NAMALWA (cell line): ENCODE results near the gene MRGPRE.

Source experiments
- DNase-seq: peaks from one replicate; pipeline ENCODE4 v3.0.0-alpha.2; 2015; ENCODE audit warnings: low spot score

Gene MRGPRE

GRCh38 chr11:3226846-3227567 is 5.2 kb downstream of the MRGPRE start:
- no peak for DNase-seq

DNA sequence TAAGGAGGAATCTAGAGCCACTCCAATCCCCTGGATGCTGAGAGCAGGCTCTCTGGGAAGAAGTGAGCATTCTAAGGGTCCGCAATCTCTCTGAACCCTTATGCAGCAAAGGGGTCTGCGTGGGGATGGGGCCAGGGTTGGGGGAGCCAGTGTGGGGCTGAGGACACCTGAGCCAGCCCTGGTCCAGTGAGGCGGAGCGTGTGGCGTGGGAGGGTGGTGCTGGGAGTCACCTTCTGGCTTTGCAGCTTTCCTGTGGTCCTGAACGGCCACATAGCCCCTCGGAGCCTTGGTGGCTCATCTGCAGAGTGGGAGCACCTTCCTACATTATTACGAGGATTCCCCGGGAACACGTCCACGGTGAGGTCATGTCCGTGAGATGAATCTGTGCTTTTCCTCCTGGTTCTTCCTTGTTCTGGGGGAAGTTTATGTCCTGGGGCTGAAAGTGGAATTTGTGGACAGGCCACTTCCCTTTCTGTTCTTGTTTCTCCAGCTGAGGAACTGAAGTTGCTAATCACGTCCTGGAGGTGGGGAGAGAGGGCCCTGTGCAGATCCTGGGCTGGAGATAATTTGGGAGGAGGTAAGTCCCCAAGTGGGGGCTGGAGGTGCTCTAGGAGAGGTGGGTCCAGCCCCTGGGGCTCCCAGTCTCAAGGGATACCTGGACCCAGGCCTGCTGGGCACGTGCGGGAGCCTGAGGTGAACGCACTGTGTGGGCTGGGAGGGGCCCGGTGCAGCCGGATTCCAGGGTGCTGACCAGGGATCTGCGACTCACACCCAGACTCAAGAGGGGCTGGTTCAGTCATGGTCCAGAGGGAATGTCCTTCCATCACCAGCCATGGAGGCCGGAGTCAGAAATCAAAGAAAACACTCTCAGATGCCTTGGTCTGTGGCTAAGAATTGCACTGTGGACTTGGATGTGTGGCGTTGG is 6.1 kb downstream of the MRGPRE start:
- no peak for DNase-seq

DNA sequence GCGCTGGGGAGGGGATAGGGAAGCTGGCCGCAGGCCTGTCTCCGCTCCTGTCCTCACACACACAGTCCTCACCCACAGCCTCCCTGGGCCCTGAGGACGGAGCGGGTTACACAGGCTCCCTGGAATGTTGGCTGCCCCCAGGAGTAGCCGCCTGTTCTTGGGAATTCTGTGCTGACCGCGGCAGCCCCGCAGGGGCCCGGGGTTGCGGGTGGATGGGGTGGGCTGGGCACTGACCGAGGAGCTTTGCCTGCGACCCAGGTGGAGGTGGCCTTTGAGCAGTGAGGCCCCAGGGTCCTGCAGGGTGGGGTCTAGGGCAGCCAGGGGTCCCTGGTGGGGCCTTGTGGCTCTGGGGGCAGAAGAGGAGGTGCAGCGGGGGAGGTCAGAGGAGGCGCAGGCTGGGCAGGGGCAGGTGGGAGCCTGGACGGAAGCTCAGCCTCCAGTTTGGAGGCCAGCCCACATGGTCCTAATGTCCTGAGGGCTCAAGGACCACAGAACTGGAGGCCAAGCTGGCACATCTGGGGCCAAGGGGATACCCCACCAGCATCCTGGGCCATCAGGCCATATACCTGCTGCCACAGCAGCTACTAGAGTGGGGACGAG is 7.0 kb downstream of the MRGPRE start:
- DNase-seq = no peak

GRCh38 chr11:3224401-3225057 is 7.7 kb downstream of the MRGPRE start:
- DNase-seq = no peak

- no peak for DNase-seq
Measured at GRCh38 chr11:3223932-3224381, 8.3 kb downstream of the MRGPRE start.

DNA sequence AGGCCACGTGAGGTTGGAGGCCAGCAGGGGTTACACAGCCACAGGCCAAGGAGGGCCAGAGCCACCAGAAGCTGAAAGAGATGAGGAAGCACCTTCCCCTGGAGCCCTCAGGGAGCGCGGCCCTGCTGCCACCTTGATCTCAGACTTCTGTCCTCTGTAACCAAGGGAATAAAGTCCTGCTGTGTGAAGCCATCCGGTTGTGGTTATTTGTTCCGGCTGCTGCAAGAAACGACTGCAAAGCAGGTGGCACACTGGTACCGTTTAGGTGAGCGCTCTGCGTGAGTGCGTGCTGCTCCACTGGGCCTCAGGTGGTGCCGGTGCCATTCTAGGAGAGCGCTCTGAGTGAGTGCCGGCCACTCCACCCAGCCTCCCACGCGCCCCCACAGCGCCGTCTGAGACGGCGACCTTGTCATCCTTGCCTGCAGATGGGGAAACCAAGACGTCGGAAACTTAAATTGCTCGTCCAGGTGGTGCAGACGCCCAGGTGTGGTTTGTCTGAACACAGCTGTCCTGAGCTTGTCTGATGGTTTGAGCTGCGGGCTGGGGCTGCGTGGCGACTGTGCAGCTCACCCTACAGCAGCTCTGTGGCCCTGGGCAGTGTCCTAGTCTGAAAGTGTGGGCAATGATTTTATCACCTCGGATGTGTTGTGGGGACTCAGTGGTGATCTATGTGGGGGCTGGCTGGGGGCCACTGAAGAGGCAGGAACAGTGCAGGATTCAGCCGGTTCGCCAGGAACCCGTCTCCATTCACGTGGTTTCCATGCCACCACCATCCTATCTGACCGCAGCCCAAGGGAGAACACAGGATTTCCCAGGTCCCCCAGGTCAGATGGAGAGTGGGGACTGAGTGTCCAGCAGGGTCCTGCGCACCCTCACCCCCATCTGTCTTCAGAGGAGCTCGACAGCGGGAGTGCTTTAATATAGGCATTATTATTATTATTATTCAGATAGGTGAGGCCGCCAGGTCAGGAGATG is 9.0 kb downstream of the MRGPRE start:
- DNase-seq = no peak

DNA sequence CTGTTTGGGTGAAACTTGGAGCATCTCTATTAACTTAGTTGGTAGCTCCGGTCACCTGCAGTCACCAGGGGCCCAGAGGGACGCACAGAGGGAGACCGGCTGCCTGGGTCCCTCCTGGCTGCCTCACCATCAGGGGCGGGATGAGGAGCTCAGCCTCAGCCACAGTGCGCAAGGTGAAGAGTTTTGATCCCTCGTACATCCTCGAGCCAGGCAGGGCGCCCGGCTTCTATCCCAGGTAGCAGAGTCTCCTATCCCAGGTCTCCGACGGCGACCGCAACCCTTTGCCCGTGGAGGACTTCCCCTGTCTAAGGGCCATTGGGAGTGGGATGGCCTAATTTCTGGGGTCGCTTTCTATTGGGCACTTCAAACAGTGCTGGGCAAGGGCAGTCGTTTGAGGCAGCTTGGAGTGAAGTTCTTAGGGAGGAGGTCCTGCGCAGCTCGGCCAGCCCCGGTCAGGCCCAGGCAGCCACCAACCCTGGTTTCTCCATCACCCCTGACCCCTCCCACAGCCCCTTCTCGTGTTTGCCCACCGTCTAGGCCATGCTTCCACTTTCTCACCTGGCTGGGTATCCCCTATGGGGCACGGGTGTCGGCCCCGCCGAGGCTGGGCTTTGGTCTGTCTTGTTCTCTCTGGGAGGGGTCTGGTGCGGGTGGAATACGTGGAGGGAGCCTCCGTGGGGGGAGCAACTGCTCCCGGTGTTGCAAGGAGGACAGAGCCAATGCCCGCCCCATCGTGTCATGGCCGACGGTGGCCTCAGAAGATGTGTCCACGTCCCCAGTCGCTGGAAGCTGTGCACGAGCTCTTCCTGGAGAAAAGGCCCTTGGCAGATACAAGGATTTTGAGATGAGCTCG is 10.0 kb downstream of the MRGPRE start:
- no peak for DNase-seq

DNA sequence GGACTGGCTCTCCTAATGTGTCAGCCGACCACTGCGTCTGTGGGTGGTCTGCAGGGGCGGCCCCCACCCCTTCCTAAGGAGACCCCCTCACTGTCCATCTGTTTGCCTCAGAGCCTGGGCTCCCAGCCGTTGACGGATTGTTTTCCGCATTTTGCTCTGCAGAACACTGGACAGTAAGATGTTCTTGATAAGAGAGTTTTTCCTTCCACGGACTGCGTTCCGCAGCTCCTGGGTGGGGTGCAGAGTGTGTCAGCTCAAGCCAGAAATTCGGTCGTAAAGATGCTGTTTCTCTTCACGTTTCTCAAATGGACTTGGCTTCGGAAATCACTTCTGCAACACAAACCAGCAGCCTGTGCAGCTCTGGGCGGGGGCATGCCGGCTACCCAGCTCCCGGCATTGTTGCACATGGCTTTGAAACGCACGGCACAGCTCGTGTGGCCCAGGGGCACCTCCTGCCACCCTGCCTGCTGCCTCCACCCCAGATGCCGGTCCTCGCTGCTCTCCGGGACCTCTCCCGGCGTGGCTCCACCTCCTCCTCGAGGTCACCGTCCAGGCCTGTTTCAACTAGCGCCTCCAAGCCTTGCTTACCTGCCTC is 10.7 kb downstream of the MRGPRE start:
- no peak for DNase-seq

DNA sequence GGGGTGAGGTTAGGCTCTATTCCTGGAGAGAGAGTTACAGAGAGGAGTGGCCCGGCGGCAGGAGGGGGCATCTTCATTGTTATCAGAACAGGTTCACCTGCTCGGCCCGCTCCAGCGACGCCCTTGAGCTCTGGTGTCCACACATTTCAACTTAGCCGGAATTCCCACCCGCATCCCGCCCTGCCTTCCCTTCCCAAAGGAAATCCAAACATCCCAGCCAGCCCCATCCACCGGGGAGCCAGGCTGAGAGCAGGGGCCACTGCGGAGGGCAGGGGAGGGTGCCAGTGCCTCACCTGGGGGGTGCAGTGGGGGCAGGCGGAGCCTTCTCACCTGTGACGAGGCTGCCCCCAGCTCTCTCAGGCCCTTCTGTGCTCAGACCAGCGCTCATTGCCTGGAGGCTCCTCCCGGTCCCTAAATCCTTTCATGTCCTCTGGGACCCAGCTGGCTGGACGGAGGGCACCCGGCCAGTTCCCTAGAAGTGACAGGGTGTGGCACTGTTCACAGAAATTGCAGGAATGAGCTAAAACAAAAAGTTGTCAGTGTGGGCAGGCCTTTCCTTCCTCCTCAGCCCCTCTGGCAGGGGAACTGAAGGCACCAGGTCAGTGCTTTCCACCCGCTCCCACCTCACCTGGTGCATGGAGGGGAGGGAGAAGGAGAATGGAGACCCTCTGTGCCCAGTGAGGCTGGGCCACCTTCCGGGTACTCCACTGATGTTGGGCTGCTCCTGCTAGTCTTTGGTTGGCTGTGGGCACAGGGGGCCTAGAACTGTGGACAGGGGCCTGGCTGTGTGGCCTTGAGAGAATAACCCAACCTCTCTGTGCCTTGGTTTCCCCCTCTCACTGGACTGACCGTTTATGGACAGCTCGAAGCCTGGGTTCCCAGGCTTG is 11.5 kb downstream of the MRGPRE start:
- no peak for DNase-seq

DNA sequence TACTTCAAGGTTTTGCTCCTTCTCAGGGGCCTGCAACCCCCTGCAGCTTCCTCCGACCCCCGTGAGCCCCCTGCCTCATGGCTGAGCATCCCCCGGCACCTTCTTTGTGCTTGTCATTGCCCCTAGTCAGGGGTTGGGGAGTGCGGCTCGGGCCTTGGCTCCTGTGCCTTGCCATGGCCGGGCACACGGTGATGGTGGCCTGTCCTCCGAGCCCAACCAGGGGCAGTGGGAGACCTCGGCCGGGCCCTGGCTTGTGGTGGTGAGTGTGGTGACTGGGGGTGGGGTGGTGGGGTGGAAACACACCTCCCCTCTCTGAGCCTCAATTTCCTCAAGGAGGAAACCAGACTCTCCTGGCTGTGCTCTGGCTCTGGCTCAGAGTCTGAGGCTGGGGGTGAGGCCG is 12.1 kb downstream of the MRGPRE start:
- no peak for DNase-seq

GRCh38 chr11:3219281-3219892 is 12.8 kb downstream of the MRGPRE start:
- DNase-seq = no peak

GRCh38 chr11:3218483-3219280 is 13.5 kb downstream of the MRGPRE start, which contains the start of gene MRGPRG:
Gene MRGPRG (minus strand): TSS chr11:3218813. CDS start chr11:3218813, 0 bp downstream.
- no peak for DNase-seq

DNA sequence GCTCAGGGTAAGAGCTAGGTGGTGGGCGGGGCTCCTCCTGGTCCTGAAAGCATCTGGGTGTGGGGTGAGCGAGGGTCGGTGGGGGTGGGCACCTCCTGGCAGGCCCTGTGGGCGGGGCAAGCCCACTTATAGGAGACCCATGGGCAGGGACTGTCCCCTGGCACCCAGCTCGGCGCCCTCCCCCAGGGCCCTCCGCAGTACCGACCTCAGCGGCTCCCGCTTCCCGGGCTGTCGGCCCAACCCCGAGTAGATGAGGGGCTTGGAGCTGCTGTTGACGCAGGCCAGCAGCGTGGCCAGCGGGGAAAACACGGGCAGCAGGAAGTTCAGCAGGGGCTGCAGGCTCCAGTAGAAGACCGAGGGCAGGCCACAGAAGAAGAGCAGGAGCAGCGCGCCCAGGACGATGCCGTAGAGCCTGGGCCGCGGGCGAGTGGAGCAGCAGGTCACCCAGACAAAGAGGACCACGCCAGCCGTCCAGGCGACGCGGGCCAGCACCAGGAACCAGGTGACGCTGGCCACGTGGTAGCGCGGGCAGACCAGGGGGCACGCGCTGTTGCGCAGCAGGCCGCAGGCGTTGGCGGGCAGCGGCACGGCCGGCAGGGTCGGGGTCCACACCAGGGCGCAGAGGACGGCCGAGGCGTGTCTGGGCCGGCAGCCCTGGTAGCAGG is 14.3 kb downstream of the MRGPRE start:
- no peak for DNase-seq

- DNase-seq = no peak
Measured at GRCh38 chr11:3216027-3216525, 16.1 kb downstream of the MRGPRE start.

- no peak for DNase-seq
Measured at GRCh38 chr11:3215346-3216026, 16.7 kb downstream of the MRGPRE start.

- no peak for DNase-seq
Measured at GRCh38 chr11:3214420-3214699, 17.9 kb downstream of the MRGPRE start.
